HG02623 (cell line): ENCODE data around the gene TMEM191B.
A peak's percentile ranks its signal among the peaks of the same experiment; 100 is the strongest.
"Not testable (repeated sequence)": the region's sequence is repeated elsewhere in the genome, so short reads cannot be mapped to it uniquely, and the experiment has no call there.

ENCODE experiments used
- ATAC-seq: cut with Tn5 transposase; IDR thresholded peaks from one replicate; pipeline ENCODE4 v1.9.1; 2021; ENCODE audit warnings: moderate library complexity; ENCODE audit not compliant: unreplicated experiment

The TMEM191B gene

GRCh38 chr22:18527752-18528596 is at the start of gene TMEM191B:
Gene TMEM191B (plus strand): TSS chr22:18527802. CDS start chr22:18527981, 179 bp downstream.
- peak; percentile 17 for ATAC-seq

GRCh38 chr22:18496227-18496626 is 31.4 kb upstream of the TMEM191B start:
- ATAC-seq = not testable (repeated sequence)

GRCh38 chr22:18511327-18511726 is 16.3 kb upstream of the TMEM191B start:
- not testable (repeated sequence) for ATAC-seq

- not testable (repeated sequence) for ATAC-seq
These were observed 15.2 kb upstream of the TMEM191B start for GRCh38 chr22:18512378-18512777.

GRCh38 chr22:18513454-18513853 is 14.1 kb upstream of the TMEM191B start:
- ATAC-seq = not testable (repeated sequence)

- ATAC-seq = not testable (repeated sequence)
These were observed 9.5 kb upstream of the TMEM191B start, which contains the start of gene GGTLC3 for GRCh38 chr22:18518061-18518460. Gene GGTLC3 (minus strand): TSS chr22:18518161. CDS start chr22:18517897, 264 bp downstream.

GRCh38 chr22:18522762-18523161 is 4.8 kb upstream of the TMEM191B start:
- ATAC-seq = not testable (repeated sequence)

GRCh38 chr22:18523328-18523727 is 4.3 kb upstream of the TMEM191B start:
- not testable (repeated sequence) for ATAC-seq

- ATAC-seq = peak; percentile 58
These were observed 1.2 kb downstream of the TMEM191B start for GRCh38 chr22:18528597-18529415.

- peak; percentile 20 for ATAC-seq
These were observed 2.0 kb downstream of the TMEM191B start for GRCh38 chr22:18529416-18530145.

- ATAC-seq = not testable (repeated sequence)
These were observed 6.0 kb downstream of the TMEM191B start for GRCh38 chr22:18533633-18534032.

GRCh38 chr22:18534315-18534714 is 6.7 kb downstream of the TMEM191B start:
- not testable (repeated sequence) for ATAC-seq

GRCh38 chr22:18539994-18540393 is 12.4 kb downstream of the TMEM191B start:
- not testable (repeated sequence) for ATAC-seq

- not testable (repeated sequence) for ATAC-seq
These were observed 15.8 kb downstream of the TMEM191B start for GRCh38 chr22:18543400-18543799.

GRCh38 chr22:18544615-18545014 is 17.0 kb downstream of the TMEM191B start:
- ATAC-seq = not testable (repeated sequence)

- not testable (repeated sequence) for ATAC-seq
These were observed 22.0 kb downstream of the TMEM191B start for GRCh38 chr22:18549458-18550179.

- ATAC-seq = not testable (repeated sequence)
These were observed 23.4 kb downstream of the TMEM191B start for GRCh38 chr22:18551046-18551445.

GRCh38 chr22:18552839-18553597 is 25.4 kb downstream of the TMEM191B start:
- ATAC-seq = not testable (repeated sequence)
